Astrocyte (in vitro differentiated cells and primary cell): Measurements from ENCODE around the gene PBX1. TPM values are rescaled to one million over a fixed set of nuclear protein-coding genes. Genes with fewer than 3 reads are reported as not detected.

ENCODE experiments used
- DNase-seq: peaks from one replicate; pipeline ENCODE4 v3.0.0-alpha.2; 2010; ENCODE audit warnings: low read depth
- FAIRE-seq: peaks from 2 replicates; lab custom pipeline; 2011; peaks lifted over from hg19 to GRCh38; lab: Jason Lieb, UNC
- H2AFZ ChIP-seq: 2 replicates; pipeline ENCODE4 v1.6.0; 2012; ENCODE audit warnings: low read depth, low read length, inconsistent platforms
- H3K27ac ChIP-seq: 2 replicates; pipeline ENCODE4 v1.5.1; 2011; ENCODE audit warnings: low read depth, low read length, inconsistent platforms
- H3K27me3 ChIP-seq: 2 replicates; pipeline ENCODE4 v1.6.0; 2011; ENCODE audit warnings: low read length, inconsistent platforms; ENCODE audit not compliant: insufficient read depth
- H3K36me3 ChIP-seq: 2 replicates; pipeline ENCODE4 v1.5.1; 2011; ENCODE audit warnings: low read length, inconsistent platforms; ENCODE audit not compliant: insufficient read depth
- H3K4me1 ChIP-seq: 2 replicates; pipeline ENCODE4 v1.5.1; 2011; ENCODE audit warnings: low read length, inconsistent platforms; ENCODE audit not compliant: insufficient read depth
- H3K4me2 ChIP-seq: 2 replicates; pipeline ENCODE4 v1.6.0; 2012; ENCODE audit warnings: low read length, inconsistent platforms
- H3K4me3 ChIP-seq: 2 replicates; pipeline ENCODE4 v1.5.1; 2011; ENCODE audit warnings: low read depth, mild to moderate bottlenecking, low read length, inconsistent platforms; ENCODE audit not compliant: insufficient read depth
- H3K79me2 ChIP-seq: 2 replicates; pipeline ENCODE4 v1.6.0; 2012; ENCODE audit warnings: mild to moderate bottlenecking, low read length, inconsistent platforms; ENCODE audit not compliant: insufficient read depth
- H3K9ac ChIP-seq: 2 replicates; pipeline ENCODE4 v1.6.0; 2012; ENCODE audit warnings: mild to moderate bottlenecking, low read length, inconsistent platforms
- H3K9me3 ChIP-seq: 2 replicates; pipeline ENCODE4 v1.5.1; 2012; ENCODE audit warnings: low read depth, mild to moderate bottlenecking, low read length, inconsistent platforms; ENCODE audit not compliant: insufficient read depth
- H4K20me1 ChIP-seq: 2 replicates; pipeline ENCODE4 v1.6.0; 2012; ENCODE audit warnings: low read length, inconsistent platforms; ENCODE audit not compliant: insufficient read depth
- H3K27ac Mint-ChIP-seq: one replicate; pipeline ENCODE4 v1.8.0; 2021; ENCODE audit warnings: mild to moderate bottlenecking, mixed read lengths; ENCODE audit not compliant: unreplicated experiment
- H3K27me3 Mint-ChIP-seq: one replicate; pipeline ENCODE4 v1.8.0; 2021; ENCODE audit warnings: low read depth, mixed read lengths; ENCODE audit not compliant: unreplicated experiment
- H3K36me3 Mint-ChIP-seq: one replicate; pipeline ENCODE4 v1.8.0; 2021; ENCODE audit warnings: low read depth, mixed read lengths; ENCODE audit not compliant: unreplicated experiment
- H3K4me1 Mint-ChIP-seq: one replicate; pipeline ENCODE4 v1.8.0; 2021; ENCODE audit warnings: low read depth, mixed read lengths; ENCODE audit not compliant: unreplicated experiment
- H3K4me3 Mint-ChIP-seq: one replicate; pipeline ENCODE4 v1.8.0; 2021; ENCODE audit warnings: mild to moderate bottlenecking, moderate library complexity, mixed read lengths; ENCODE audit not compliant: unreplicated experiment
- H3K9me3 Mint-ChIP-seq: one replicate; pipeline ENCODE4 v1.8.0; 2021; ENCODE audit warnings: mild to moderate bottlenecking, mixed read lengths; ENCODE audit not compliant: unreplicated experiment
- EZH2 ChIP-seq: IDR thresholded peaks from 2 replicates; pipeline ENCODE4 v1.6.1; 2012; ENCODE audit warnings: mild to moderate bottlenecking, low read length, inconsistent platforms; ENCODE audit not compliant: insufficient read depth
- total RNA-seq: library from RNA; stranded (reverse); gene quantifications from 2 replicates; pipeline ENCODE4 v1.2.1, GENCODE V29; 2021
- TF ChIP-seq, protein P1 (sequence below): IDR thresholded peaks from 2 replicates; pipeline ENCODE4 v1.5.1; 2011; ENCODE audit warnings: low read depth, mild to moderate bottlenecking, inconsistent platforms, low read length, moderate library complexity; ENCODE audit not compliant: insufficient read depth

PBX1 gene
- total RNA-seq, 1 donor from 2014 or later = 37.2 TPM

DNA sequence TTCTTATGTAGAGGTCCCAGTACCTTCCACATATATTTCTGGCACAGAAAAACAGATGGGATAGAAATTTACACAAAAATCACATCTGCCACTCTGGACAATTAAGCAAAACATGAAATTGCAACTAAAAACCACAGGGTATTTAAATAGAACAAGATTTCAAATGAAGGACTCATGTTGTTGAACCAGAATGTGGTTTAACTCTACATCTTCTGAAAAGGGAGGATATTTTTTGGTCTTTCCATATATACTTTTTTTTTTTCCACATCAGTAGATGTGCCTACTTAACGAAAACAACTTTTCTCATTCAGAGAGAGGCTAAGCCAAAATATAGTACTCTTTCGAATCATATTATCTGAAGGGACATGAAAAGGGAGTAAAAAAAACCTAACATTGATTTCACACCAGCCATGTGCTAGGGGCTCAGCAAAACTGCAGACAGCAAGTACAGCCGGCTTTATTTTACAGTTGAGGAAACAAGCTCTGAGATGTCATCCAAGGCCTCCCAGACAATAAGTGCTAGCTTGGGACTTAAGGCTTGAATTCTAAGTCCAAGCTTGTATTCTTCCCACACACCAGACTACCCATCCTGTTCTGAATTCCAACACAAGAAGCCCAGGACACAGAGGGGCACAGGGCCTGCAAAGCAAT, 208.9 kb downstream of the PBX1 start:
- Mint-ChIP-seq H3K9me3 (no peaks in the 10 kb centered on the region), H3K27me3 (no peaks in the 10 kb centered on the region), H3K27ac (peak overlapping the region; percentile 96), H3K36me3 (no peaks in the 10 kb centered on the region), H3K4me1 (peaks cover 81% of the 10 kb centered on the region), H3K4me3 (no peak overlapping the region)
- no peaks in the 10 kb centered on the region for H3K27me3 ChIP-seq
- H3K79me2 ChIP-seq = no peaks in the 10 kb centered on the region
- DNase-seq (peak; percentile 47), FAIRE-seq (peak; percentile 58)
- no peaks in the 10 kb centered on the region for H3K9me3 ChIP-seq
- H3K27ac ChIP-seq = peak overlapping the region; percentile 86
- H3K4me3 ChIP-seq = no peak overlapping the region
- no peaks in the 10 kb centered on the region for H4K20me1 ChIP-seq
- H3K9ac ChIP-seq = peak overlapping the region; percentile 54
- H2AFZ ChIP-seq = no peak overlapping the region
- H3K36me3 ChIP-seq = no peaks in the 10 kb centered on the region
- no peak for TF ChIP-seq EZH2
- TF ChIP-seq, protein P1, sequence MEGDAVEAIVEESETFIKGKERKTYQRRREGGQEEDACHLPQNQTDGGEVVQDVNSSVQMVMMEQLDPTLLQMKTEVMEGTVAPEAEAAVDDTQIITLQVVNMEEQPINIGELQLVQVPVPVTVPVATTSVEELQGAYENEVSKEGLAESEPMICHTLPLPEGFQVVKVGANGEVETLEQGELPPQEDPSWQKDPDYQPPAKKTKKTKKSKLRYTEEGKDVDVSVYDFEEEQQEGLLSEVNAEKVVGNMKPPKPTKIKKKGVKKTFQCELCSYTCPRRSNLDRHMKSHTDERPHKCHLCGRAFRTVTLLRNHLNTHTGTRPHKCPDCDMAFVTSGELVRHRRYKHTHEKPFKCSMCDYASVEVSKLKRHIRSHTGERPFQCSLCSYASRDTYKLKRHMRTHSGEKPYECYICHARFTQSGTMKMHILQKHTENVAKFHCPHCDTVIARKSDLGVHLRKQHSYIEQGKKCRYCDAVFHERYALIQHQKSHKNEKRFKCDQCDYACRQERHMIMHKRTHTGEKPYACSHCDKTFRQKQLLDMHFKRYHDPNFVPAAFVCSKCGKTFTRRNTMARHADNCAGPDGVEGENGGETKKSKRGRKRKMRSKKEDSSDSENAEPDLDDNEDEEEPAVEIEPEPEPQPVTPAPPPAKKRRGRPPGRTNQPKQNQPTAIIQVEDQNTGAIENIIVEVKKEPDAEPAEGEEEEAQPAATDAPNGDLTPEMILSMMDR = no peak
- peaks cover 64% of the 10 kb centered on the region for H3K4me1 ChIP-seq
- H3K4me2 ChIP-seq = peak overlapping the region; percentile 66

DNA sequence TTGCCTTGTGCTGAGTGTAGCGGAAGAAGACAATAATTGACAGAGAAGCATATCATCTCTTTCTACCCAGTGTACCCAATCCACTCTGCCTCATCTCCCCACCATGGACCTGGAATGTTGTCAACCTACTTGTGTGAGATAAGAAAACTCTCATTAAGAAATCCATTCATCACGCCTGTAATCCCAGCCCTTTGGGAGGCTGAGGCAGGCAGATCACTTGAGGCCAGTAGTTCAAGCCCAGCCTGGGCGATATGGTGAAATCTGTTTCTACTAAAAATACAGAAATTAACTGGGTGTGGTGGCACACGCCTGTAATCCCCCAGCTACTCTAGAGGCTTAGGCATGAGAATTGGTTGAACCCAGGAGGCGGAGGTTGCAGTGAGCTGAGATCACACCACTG, 209.6 kb downstream of the PBX1 start:
- Histone ChIP-seq H3K79me2 (no peaks in the 10 kb centered on the region), H3K9me3 (no peaks in the 10 kb centered on the region), H3K4me2 (peak overlapping the region; percentile 66), H3K4me3 (no peak overlapping the region), H3K36me3 (no peaks in the 10 kb centered on the region), H3K27ac (no peak overlapping the region), H2AFZ (no peak overlapping the region), H3K27me3 (no peaks in the 10 kb centered on the region), H3K9ac (peak overlapping the region; percentile 54), H4K20me1 (no peaks in the 10 kb centered on the region), H3K4me1 (peaks cover 69% of the 10 kb centered on the region)
- Mint-ChIP-seq H3K36me3 (no peaks in the 10 kb centered on the region), H3K9me3 (no peaks in the 10 kb centered on the region), H3K4me1 (peaks cover 84% of the 10 kb centered on the region), H3K27me3 (no peaks in the 10 kb centered on the region), H3K4me3 (no peak overlapping the region), H3K27ac (peak overlapping the region; percentile 96)
- DNase-seq = peak; percentile 19
- TF ChIP-seq, protein P1 = no peak
- TF ChIP-seq EZH2 = no peak
- FAIRE-seq = no peak

DNA sequence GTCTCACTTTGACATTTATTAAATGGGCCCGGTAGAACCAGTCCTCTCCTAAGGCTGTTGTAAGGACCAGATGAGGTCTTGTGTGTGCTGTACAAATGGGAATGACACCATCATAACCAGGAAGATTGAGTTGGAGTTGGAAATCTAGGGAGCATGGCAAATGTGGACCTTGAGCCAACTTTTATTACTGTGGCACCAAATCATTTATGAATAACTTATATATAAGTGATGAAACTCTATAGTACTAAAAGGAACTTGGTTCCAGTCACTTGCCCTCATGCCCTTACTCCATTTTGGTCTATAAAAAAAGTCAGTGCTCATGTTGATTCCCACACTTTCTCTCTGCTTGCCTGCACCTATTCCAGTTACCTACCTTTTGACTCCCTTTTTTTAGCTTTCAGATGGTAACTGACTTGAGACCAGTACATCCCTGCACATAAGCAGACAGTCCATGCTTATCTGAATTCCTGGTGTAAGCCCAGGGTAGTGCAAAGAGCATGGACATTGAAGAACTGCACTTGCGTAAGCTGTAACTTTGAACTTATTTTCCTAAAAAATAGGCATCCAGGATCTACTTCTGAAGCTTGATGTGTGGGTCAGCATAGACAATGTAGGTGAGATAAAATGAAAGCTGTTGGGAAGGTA, 210.6 kb downstream of the PBX1 start:
- no peak overlapping the region for H3K27ac ChIP-seq
- no peaks in the 10 kb centered on the region for H3K9me3 ChIP-seq
- no peak overlapping the region for H2AFZ ChIP-seq
- Mint-ChIP-seq H3K27ac (peak overlapping the region; percentile 96), H3K36me3 (no peaks in the 10 kb centered on the region), H3K4me3 (no peak overlapping the region), H3K4me1 (peaks cover 82% of the 10 kb centered on the region), H3K27me3 (no peaks in the 10 kb centered on the region), H3K9me3 (no peaks in the 10 kb centered on the region)
- TF ChIP-seq, protein P1 = no peak
- TF ChIP-seq EZH2 = no peak
- no peak overlapping the region for H3K9ac ChIP-seq
- H3K36me3 ChIP-seq = no peaks in the 10 kb centered on the region
- DNase-seq = no peak
- H3K4me3 ChIP-seq = no peak overlapping the region
- no peak for FAIRE-seq
- H3K79me2 ChIP-seq = no peaks in the 10 kb centered on the region
- peaks cover 64% of the 10 kb centered on the region for H3K4me1 ChIP-seq
- H4K20me1 ChIP-seq = no peaks in the 10 kb centered on the region
- no peak overlapping the region for H3K4me2 ChIP-seq
- H3K27me3 ChIP-seq = no peaks in the 10 kb centered on the region
